Trophoblast cell (in vitro differentiated cells and primary cell): ENCODE measurements around the gene DGKD.

Experiments used
- DNase-seq, 2 donors: peaks; one replicate each; pipeline ENCODE4 v3.0.0-alpha.2; 2016
- H2AFZ ChIP-seq: 2 replicates; pipeline ENCODE4 v1.6.1; 2013; ENCODE audit warnings: low read length, moderate library complexity, mild to moderate bottlenecking; ENCODE audit not compliant: insufficient read depth, poor library complexity
- H2AK5ac ChIP-seq: 2 replicates; pipeline ENCODE4 v1.6.1; 2013; ENCODE audit warnings: mild to moderate bottlenecking, low read length
- H2BK120ac ChIP-seq: 2 replicates; pipeline ENCODE4 v1.6.1; 2013; ENCODE audit warnings: low read length, mild to moderate bottlenecking, moderate library complexity; ENCODE audit not compliant: insufficient read depth, poor library complexity
- H2BK12ac ChIP-seq: 2 replicates; pipeline ENCODE4 v1.6.1; 2013; ENCODE audit warnings: mild to moderate bottlenecking, low read length, moderate library complexity
- H2BK5ac ChIP-seq: 2 replicates; pipeline ENCODE4 v1.6.1; 2013; ENCODE audit warnings: low read length, low read depth, moderate library complexity, mild to moderate bottlenecking; ENCODE audit not compliant: poor library complexity
- H3K14ac ChIP-seq: 2 replicates; pipeline ENCODE4 v1.6.1; 2013; ENCODE audit warnings: mild to moderate bottlenecking, low read length
- H3K18ac ChIP-seq: 2 replicates; pipeline ENCODE4 v1.6.1; 2013; ENCODE audit warnings: mild to moderate bottlenecking, low read length
- H3K23ac ChIP-seq: 2 replicates; pipeline ENCODE4 v1.6.1; 2013; ENCODE audit warnings: low read length
- H3K27ac ChIP-seq: 2 replicates; pipeline ENCODE4 v1.5.1; 2013; ENCODE audit warnings: low read depth, mild to moderate bottlenecking, inconsistent platforms, low read length, moderate library complexity
- H3K27me3 ChIP-seq: 2 replicates; pipeline ENCODE4 v1.6.1; 2013; ENCODE audit warnings: inconsistent platforms, mild to moderate bottlenecking, low read length, moderate library complexity; ENCODE audit not compliant: insufficient read depth
- H3K36me3 ChIP-seq, 2 experiments: 1 replicate in 1 of 2; 2 replicates in 1 of 2; pipeline ENCODE4 v1.6.1; 2013; ENCODE audit warnings: low read length in 2 of 2, mild to moderate bottlenecking in 2 of 2, moderate library complexity in 1 of 2; ENCODE audit not compliant: insufficient read depth in 2 of 2, control insufficient read depth in 1 of 2
- H3K4ac ChIP-seq: 2 replicates; pipeline ENCODE4 v1.6.1; 2013; ENCODE audit warnings: low read depth, mild to moderate bottlenecking, low read length, moderate library complexity
- H3K4me1 ChIP-seq, 2 experiments: 1 replicate in 1 of 2; 2 replicates in 1 of 2; pipeline ENCODE4 v1.6.1; 2013; ENCODE audit warnings: low read length in 2 of 2, mild to moderate bottlenecking in 2 of 2, moderate library complexity in 1 of 2; ENCODE audit not compliant: insufficient read depth in 2 of 2, control insufficient read depth in 1 of 2
- H3K4me2 ChIP-seq: 2 replicates; pipeline ENCODE4 v1.6.1; 2013; ENCODE audit warnings: inconsistent platforms, mild to moderate bottlenecking, low read length, moderate library complexity
- H3K4me3 ChIP-seq: 2 replicates; pipeline ENCODE4 v1.5.1; 2013; ENCODE audit warnings: mild to moderate bottlenecking, low read depth, low read length, inconsistent platforms
- H3K79me1 ChIP-seq: one replicate; pipeline ENCODE4 v1.6.1; 2013; ENCODE audit warnings: low read length
- H3K79me2 ChIP-seq: 2 replicates; pipeline ENCODE4 v1.6.1; 2013; ENCODE audit warnings: low read length, mild to moderate bottlenecking; ENCODE audit not compliant: control insufficient read depth, insufficient read depth, poor library complexity
- H3K9ac ChIP-seq: 2 replicates; pipeline ENCODE4 v1.6.1; 2013; ENCODE audit warnings: mild to moderate bottlenecking, low read length
- H3K9me3 ChIP-seq: 2 replicates; pipeline ENCODE4 v1.6.1; 2013; ENCODE audit warnings: low read depth, mild to moderate bottlenecking, control low read depth, inconsistent platforms, low read length; ENCODE audit not compliant: insufficient read depth
- H4K12ac ChIP-seq: 2 replicates; pipeline ENCODE4 v1.6.1; 2013; ENCODE audit warnings: low read depth, mild to moderate bottlenecking, low read length, moderate library complexity
- H4K8ac ChIP-seq: 2 replicates; pipeline ENCODE4 v1.6.1; 2013; ENCODE audit warnings: low read depth, mild to moderate bottlenecking, low read length, moderate library complexity
- H4K91ac ChIP-seq: one replicate; pipeline ENCODE4 v1.6.1; 2013; ENCODE audit warnings: low read depth, mild to moderate bottlenecking, low read length, moderate library complexity
- WGBS: extraction: QIAGEN DNeasy Blood & Tissue Kit; methylation state at CpG from one replicate; pipeline ENCODE4 v1.1.7; 2013; ENCODE audit warnings: missing lambda C conversion rate; ENCODE audit not compliant: insufficient read length, insufficient coverage; ENCODE audit errors: extremely low coverage; 5-methylcytosine and 5-hydroxymethylcytosine counted together

The DGKD gene

DNA sequence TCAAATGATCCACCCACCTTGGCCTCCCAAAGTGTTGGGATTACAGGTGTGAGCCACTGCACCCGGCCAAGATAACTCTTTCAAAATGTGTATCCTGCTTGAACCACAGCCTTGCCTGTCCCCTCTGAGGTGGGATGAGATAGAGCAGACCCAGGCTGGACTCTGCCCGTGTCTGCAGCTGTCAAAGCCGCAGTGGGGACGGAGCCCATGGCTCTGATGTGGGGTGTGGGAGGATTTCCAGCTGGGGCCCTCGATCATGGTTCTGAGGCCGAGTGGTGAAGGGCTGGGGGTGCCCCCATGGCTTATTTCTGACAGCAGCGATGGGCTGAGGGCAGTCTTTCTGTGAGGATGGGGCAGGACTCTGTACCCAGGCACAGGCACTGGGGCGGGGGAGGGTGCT, 104.5 kb downstream of the DGKD start:
- Histone ChIP-seq H2AFZ (no peak overlapping the region), H3K18ac (no peak overlapping the region), H2BK12ac (no peak overlapping the region), H4K12ac (no peak overlapping the region), H2AK5ac (no peak overlapping the region), H2BK5ac (no peak overlapping the region), H3K9ac (no peak overlapping the region), H3K9me3 (no peaks in the 10 kb centered on the region), H3K4me2 (no peak overlapping the region), H2BK120ac (no peak overlapping the region), H3K79me1 (no peaks in the 10 kb centered on the region), H4K91ac (no peak overlapping the region), H3K4ac (no peak overlapping the region), H3K79me2 (no peaks in the 10 kb centered on the region), H4K8ac (no peak overlapping the region), H3K23ac (no peak overlapping the region), H3K27me3 (no peaks in the 10 kb centered on the region), H3K4me3 (no peak overlapping the region), H3K14ac (no peak overlapping the region), H3K27ac (no peak overlapping the region), H3K4me1 (no peaks in the 10 kb centered on the region), H3K36me3 (peaks cover 58 to 67% of the 10 kb centered on the region in 2 experiments)
- WGBS = no CpG with 5 or more reads among the region's 8 CpGs
- no peak for DNase-seq

DNA sequence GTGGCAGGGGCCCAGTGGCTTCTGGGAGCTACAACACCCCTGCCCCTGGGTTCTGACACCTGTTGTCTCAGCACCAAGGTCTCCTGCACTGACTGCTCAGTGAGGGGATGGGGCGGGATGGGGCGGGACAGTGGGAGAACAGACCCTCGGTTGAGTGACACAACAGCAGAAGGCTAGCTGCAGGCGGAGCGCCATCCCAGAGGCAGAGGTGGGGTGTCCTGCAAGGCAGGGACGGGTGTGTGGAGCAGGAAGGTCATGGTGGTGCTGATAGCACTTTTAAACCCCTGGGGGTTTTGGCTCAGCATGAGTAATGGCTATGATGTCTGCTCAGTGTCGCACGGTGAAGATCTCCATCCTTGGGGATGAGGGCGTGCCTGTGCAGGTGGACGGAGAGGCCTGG, 105.1 kb downstream of the DGKD start:
- Histone ChIP-seq H3K18ac (no peak overlapping the region), H3K36me3 (peaks cover 60 to 68% of the 10 kb centered on the region in 2 experiments), H3K27me3 (no peaks in the 10 kb centered on the region)

DNA sequence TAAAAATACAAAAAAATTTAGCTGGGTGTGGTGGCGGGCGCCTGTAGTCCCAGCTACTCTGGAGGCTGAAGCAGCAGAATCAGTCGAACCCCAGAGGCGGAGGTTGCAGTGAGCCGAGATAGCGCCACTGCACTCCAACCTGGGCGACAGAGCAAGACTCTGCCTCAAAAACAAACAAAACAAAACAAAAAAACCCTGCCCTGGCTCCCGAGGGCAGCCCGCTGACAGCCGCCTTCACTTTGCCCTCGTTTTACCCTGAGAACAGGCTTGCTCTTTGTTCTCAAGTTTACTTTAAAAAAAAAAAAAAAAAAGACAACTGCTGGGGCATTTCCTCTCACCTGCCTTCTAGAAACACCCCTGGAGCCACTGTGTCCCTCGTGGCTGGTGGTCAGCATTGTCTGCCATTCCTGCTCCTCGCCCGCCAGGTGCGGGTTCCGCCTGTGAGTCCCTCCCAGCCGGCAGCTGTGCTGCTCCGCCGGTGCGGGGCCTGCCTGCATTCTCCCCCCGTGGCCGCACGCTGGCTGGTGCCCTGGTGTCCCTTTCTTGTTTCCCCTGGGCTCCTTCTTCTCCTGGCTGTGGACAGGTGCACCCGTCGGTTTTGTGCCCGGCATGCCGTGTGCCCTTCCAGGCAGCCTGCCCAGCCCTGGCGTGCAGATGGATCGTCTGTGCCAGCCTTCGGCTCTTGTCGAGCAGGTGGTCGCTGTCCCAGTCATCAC, 106.6 kb downstream of the DGKD start:
- no peak overlapping the region for H3K9ac ChIP-seq
- H3K4me2 ChIP-seq = no peak overlapping the region
- peaks cover 55 to 67% of the 10 kb centered on the region in 2 experiments for H3K36me3 ChIP-seq
- no peak overlapping the region for H2AFZ ChIP-seq
- H2BK12ac ChIP-seq = no peak overlapping the region
- H3K27ac ChIP-seq = no peak overlapping the region
- H2BK5ac ChIP-seq = no peak overlapping the region
- no peak overlapping the region for H3K14ac ChIP-seq
- H3K23ac ChIP-seq = no peak overlapping the region
- H3K4me1 ChIP-seq = no peaks in the 10 kb centered on the region
- no CpG with 5 or more reads among the region's 32 CpGs for WGBS
- no peak overlapping the region for H3K4ac ChIP-seq
- no peaks in the 10 kb centered on the region for H3K79me2 ChIP-seq
- H4K12ac ChIP-seq = no peak overlapping the region
- H4K8ac ChIP-seq = no peak overlapping the region
- no peak overlapping the region for H4K91ac ChIP-seq
- no peaks in the 10 kb centered on the region for H3K27me3 ChIP-seq
- H3K4me3 ChIP-seq = no peak overlapping the region
- H2AK5ac ChIP-seq = no peak overlapping the region
- no peaks in the 10 kb centered on the region for H3K79me1 ChIP-seq
- no peak overlapping the region for H2BK120ac ChIP-seq
- H3K9me3 ChIP-seq = no peaks in the 10 kb centered on the region
- DNase-seq = no peak
- no peak overlapping the region for H3K18ac ChIP-seq

More for the DNA sequence above, 105.1 kb downstream of the DGKD start:
- no peak overlapping the region for H2BK120ac ChIP-seq
- H3K4me2 ChIP-seq = no peak overlapping the region
- H2AK5ac ChIP-seq = no peak overlapping the region
- no peak overlapping the region for H3K4ac ChIP-seq
- no CpG with 5 or more reads among the region's 10 CpGs for WGBS
- no peaks in the 10 kb centered on the region for H3K9me3 ChIP-seq
- no peaks in the 10 kb centered on the region for H3K79me2 ChIP-seq
- no peak overlapping the region for H4K8ac ChIP-seq
- H2BK12ac ChIP-seq = no peak overlapping the region
- no peak overlapping the region for H3K9ac ChIP-seq
- H3K79me1 ChIP-seq = no peaks in the 10 kb centered on the region
- no peaks in the 10 kb centered on the region for H3K4me1 ChIP-seq
- no peak overlapping the region for H3K14ac ChIP-seq
- no peak overlapping the region for H3K23ac ChIP-seq
- no peak overlapping the region for H2AFZ ChIP-seq
- H2BK5ac ChIP-seq = no peak overlapping the region
- no peak overlapping the region for H3K4me3 ChIP-seq
- H4K12ac ChIP-seq = no peak overlapping the region
- H4K91ac ChIP-seq = no peak overlapping the region
- H3K27ac ChIP-seq = no peak overlapping the region
- no peak for DNase-seq

DNA sequence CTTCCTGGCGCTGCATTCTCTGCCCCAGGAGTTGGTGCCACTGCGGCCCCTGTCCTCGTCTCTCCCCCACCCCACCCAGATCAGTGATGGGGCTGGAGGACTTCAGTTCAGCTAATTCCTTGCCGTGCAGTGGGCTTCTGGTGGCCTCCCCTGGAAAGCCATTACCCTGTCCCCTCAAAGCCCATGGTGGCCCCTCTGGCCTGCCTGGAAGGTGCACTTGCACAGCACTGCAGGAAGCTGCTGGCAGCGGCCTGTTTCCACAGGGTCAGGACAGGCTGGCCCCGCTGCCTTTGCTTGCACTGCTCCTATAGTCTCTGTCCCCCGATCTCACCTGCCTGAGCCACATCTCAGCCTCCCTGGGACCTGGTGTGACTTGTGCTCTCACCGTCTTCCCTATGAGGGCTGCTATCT, 107.2 kb downstream of the DGKD start:
- peaks cover 57 to 67% of the 10 kb centered on the region in 2 experiments for H3K36me3 ChIP-seq
- H3K79me1 ChIP-seq = no peaks in the 10 kb centered on the region
- no peak overlapping the region for H3K14ac ChIP-seq
- H3K27ac ChIP-seq = no peak overlapping the region
- H3K4me2 ChIP-seq = no peak overlapping the region
- H3K9me3 ChIP-seq = no peaks in the 10 kb centered on the region
- no peak overlapping the region for H4K12ac ChIP-seq
- no peak overlapping the region for H2AFZ ChIP-seq
- H2BK120ac ChIP-seq = no peak overlapping the region
- H3K4me3 ChIP-seq = no peak overlapping the region
- H3K27me3 ChIP-seq = no peaks in the 10 kb centered on the region
- WGBS = no CpG with 5 or more reads among the region's 8 CpGs
- no peak overlapping the region for H3K23ac ChIP-seq
- H2AK5ac ChIP-seq = no peak overlapping the region
- H3K79me2 ChIP-seq = no peaks in the 10 kb centered on the region
- DNase-seq = no peak
- H2BK12ac ChIP-seq = no peak overlapping the region
- no peak overlapping the region for H2BK5ac ChIP-seq
- no peaks in the 10 kb centered on the region for H3K4me1 ChIP-seq
- H4K8ac ChIP-seq = no peak overlapping the region
- no peak overlapping the region for H3K4ac ChIP-seq
- no peak overlapping the region for H3K9ac ChIP-seq
- H4K91ac ChIP-seq = no peak overlapping the region
- H3K18ac ChIP-seq = no peak overlapping the region
